GM21528 (cell line): ENCODE data around the gene PCDHGB5.

ENCODE experiments used
- ATAC-seq: cut with Tn5 transposase; IDR thresholded peaks from one replicate; pipeline ENCODE4 v1.9.1; 2021; ENCODE audit warnings: mild to moderate bottlenecking, moderate library complexity; ENCODE audit not compliant: unreplicated experiment, low FRiP score

The PCDHGB5 gene

GRCh38 chr5:141397756-141398551, at the start of gene PCDHGB5:
PCDHGB5 (plus strand) TSS chr5:141397947; CDS start chr5:141398128, 181 bp downstream.
- peak; percentile 64 for ATAC-seq

- ATAC-seq = peak; percentile 55
Observed at GRCh38 chr5:141349917-141350619, 47.7 kb upstream of the PCDHGB5 start, which contains the start of gene PCDHGB1. PCDHGB1 (plus strand) TSS chr5:141350099; CDS start chr5:141350261, 162 bp downstream.

GRCh38 chr5:141351591-141351990, 46.2 kb upstream of the PCDHGB5 start:
- no peak for ATAC-seq

GRCh38 chr5:141354900-141355469, 42.8 kb upstream of the PCDHGB5 start, which contains the start of gene PCDHGA4:
PCDHGA4 (plus strand) TSS chr5:141355021; CDS start chr5:141355108, 87 bp downstream.
- no peak for ATAC-seq

- no peak for ATAC-seq
Observed at GRCh38 chr5:141355641-141356040, 42.1 kb upstream of the PCDHGB5 start.

- no peak for ATAC-seq
Observed at GRCh38 chr5:141356133-141356532, 41.6 kb upstream of the PCDHGB5 start.

GRCh38 chr5:141356950-141357349, 40.8 kb upstream of the PCDHGB5 start:
- no peak for ATAC-seq

- no peak for ATAC-seq
Observed at GRCh38 chr5:141359790-141360426, 37.8 kb upstream of the PCDHGB5 start, which contains the start of gene PCDHGB2. PCDHGB2 (plus strand) TSS chr5:141359994; CDS start chr5:141360136, 142 bp downstream.

GRCh38 chr5:141360685-141361084, 37.1 kb upstream of the PCDHGB5 start:
- ATAC-seq = no peak

- ATAC-seq = no peak
Observed at GRCh38 chr5:141362719-141363118, 35.0 kb upstream of the PCDHGB5 start.

- no peak for ATAC-seq
Observed at GRCh38 chr5:141363952-141364660, 33.6 kb upstream of the PCDHGB5 start, which contains the start of gene PCDHGA5. PCDHGA5 (plus strand) TSS chr5:141364162; CDS start chr5:141364331, 169 bp downstream.

- no peak for ATAC-seq
Observed at GRCh38 chr5:141366016-141366896, 31.5 kb upstream of the PCDHGB5 start.

GRCh38 chr5:141369994-141370848, 27.5 kb upstream of the PCDHGB5 start, which contains the start of gene PCDHGB3:
PCDHGB3 (plus strand) TSS chr5:141370242; CDS start chr5:141370395, 153 bp downstream.
- peak; percentile 57 for ATAC-seq

- ATAC-seq = no peak
Observed at GRCh38 chr5:141371572-141372475, 25.9 kb upstream of the PCDHGB5 start.

- no peak for ATAC-seq
Observed at GRCh38 chr5:141373673-141374317, 24.0 kb upstream of the PCDHGB5 start, which contains the start of gene PCDHGA6. PCDHGA6 (plus strand) TSS chr5:141373891; CDS start chr5:141374084, 193 bp downstream.

- no peak for ATAC-seq
Observed at GRCh38 chr5:141374627-141375026, 23.1 kb upstream of the PCDHGB5 start.
